ENCODE measurements around the gene FLOT1. TPM values are rescaled to one million over a fixed set of nuclear protein-coding genes. Genes with fewer than 3 reads are reported as not detected.

The FLOT1 gene
- total RNA-seq, 2 donors from 2014 or later = 121 to 141 TPM

DNA sequence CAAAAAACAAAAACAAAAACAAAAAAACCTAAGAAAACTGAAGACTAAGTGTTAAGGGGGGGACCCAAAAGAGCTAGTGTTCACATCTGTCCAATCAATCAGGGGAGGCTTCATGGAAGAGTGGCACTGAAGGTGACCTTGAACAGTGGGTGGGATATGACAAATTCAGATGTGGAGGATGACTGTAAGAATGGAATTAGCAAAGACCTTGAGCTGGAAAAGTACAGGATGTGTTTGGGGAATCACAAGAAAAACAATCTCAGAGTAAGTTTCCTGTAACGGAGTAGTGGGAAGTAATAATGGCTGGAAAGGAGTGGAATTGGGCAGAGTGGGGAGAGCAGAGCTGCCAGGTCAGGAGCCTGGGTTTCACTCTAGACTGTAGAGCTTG is 4.8 kb upstream of the FLOT1 start:
- H3K4me3 Mint-ChIP-seq = no peak overlapping the region
- 98 to 100% methylated on average over 1 of the region's 1 CpG for WGBS, 2 experiments (ENCODE audit: insufficient coverage in 1 of 2, insufficient read length in 1 of 2)
- H3K4me3 ChIP-seq (ENCODE audit: low read length) = no peak overlapping the region
- peaks cover 5% of the 10 kb centered on the region for H3K4me1 ChIP-seq (ENCODE audit: control insufficient read depth, insufficient read depth, low read length)
- no peaks in the 10 kb centered on the region for H3K27me3 Mint-ChIP-seq (ENCODE audit: insufficient read depth)
- H3K4me1 Mint-ChIP-seq = peaks cover 31% of the 10 kb centered on the region
- no peak for DNase-seq
- TF ChIP-seq, protein P1, sequence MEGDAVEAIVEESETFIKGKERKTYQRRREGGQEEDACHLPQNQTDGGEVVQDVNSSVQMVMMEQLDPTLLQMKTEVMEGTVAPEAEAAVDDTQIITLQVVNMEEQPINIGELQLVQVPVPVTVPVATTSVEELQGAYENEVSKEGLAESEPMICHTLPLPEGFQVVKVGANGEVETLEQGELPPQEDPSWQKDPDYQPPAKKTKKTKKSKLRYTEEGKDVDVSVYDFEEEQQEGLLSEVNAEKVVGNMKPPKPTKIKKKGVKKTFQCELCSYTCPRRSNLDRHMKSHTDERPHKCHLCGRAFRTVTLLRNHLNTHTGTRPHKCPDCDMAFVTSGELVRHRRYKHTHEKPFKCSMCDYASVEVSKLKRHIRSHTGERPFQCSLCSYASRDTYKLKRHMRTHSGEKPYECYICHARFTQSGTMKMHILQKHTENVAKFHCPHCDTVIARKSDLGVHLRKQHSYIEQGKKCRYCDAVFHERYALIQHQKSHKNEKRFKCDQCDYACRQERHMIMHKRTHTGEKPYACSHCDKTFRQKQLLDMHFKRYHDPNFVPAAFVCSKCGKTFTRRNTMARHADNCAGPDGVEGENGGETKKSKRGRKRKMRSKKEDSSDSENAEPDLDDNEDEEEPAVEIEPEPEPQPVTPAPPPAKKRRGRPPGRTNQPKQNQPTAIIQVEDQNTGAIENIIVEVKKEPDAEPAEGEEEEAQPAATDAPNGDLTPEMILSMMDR (conservative IDR thresholded peaks at IDR 0.05) = no peak
- peaks cover 14% of the 10 kb centered on the region for H3K36me3 ChIP-seq (ENCODE audit: control insufficient read depth, insufficient read depth, low read length)
- no peak overlapping the region for H3K27ac ChIP-seq (ENCODE audit: low read depth, low read length)
- no peak overlapping the region for H3K9ac ChIP-seq (ENCODE audit: extremely low read depth, low read length, poor library complexity, severe bottlenecking)
- no peaks in the 10 kb centered on the region for H3K27me3 ChIP-seq (ENCODE audit: control insufficient read depth, insufficient read depth, low read length, poor library complexity, severe bottlenecking)
- no peaks in the 10 kb centered on the region for H3K9me3 ChIP-seq (ENCODE audit: control insufficient read depth, low read length)
- H3K36me3 Mint-ChIP-seq (ENCODE audit: low read depth) = peaks cover 12% of the 10 kb centered on the region
- H3K27ac Mint-ChIP-seq = no peak overlapping the region
- no peaks in the 10 kb centered on the region for H3K9me3 Mint-ChIP-seq

GRCh38 chr6:30744054-30744805 is 1.7 kb upstream of the FLOT1 start, which contains the start of gene IER3:
Gene IER3, minus strand, starts transcription at chr6:30744547. Its CDS starts 29 bp downstream, at chr6:30744518.
- Mint-ChIP-seq H3K4me3 (peak within 1 kb of the TSS; percentile 98), H3K27me3 (ENCODE audit: insufficient read depth) (no peaks in the 10 kb centered on the region), H3K4me1 (peaks cover 31% of the 10 kb centered on the region), H3K27ac (peak within 1 kb of the TSS; percentile 93), H3K9me3 (no peaks in the 10 kb centered on the region), H3K36me3 (ENCODE audit: low read depth) (peaks cover 34% of the 10 kb centered on the region)
- H3K36me3 ChIP-seq (ENCODE audit: control insufficient read depth, insufficient read depth, low read length) = peaks cover 33% of the 10 kb centered on the region
- H3K4me1 ChIP-seq (ENCODE audit: control insufficient read depth, insufficient read depth, low read length) = peaks cover 5% of the 10 kb centered on the region
- DNase-seq = peak; percentile 98
- peak within 1 kb of the TSS; percentile 41 for H3K27ac ChIP-seq (ENCODE audit: low read depth, low read length)
- peak within 1 kb of the TSS; percentile 94 for H3K4me3 ChIP-seq (ENCODE audit: low read length)
- H3K9ac ChIP-seq (ENCODE audit: extremely low read depth, low read length, poor library complexity, severe bottlenecking) = peak within 1 kb of the TSS; percentile 99
- H3K9me3 ChIP-seq (ENCODE audit: control insufficient read depth, low read length) = no peaks in the 10 kb centered on the region
- TF ChIP-seq, protein P1 (conservative IDR thresholded peaks at IDR 0.05) = peak; percentile 78
- no peaks in the 10 kb centered on the region for H3K27me3 ChIP-seq (ENCODE audit: control insufficient read depth, insufficient read depth, low read length, poor library complexity, severe bottlenecking)
- 0 to 1% methylated on average over 32 to 54 of the region's 54 CpGs for WGBS, 2 experiments (ENCODE audit: insufficient coverage in 1 of 2, insufficient read length in 1 of 2)

- H3K9me3 Mint-ChIP-seq = no peaks in the 10 kb centered on the region
- H3K4me3 ChIP-seq (ENCODE audit: low read length) = peak overlapping the region; percentile 94
- peaks cover 43% of the 10 kb centered on the region for H3K36me3 Mint-ChIP-seq (ENCODE audit: low read depth)
- H3K27ac Mint-ChIP-seq = peak overlapping the region; percentile 93
- H3K9ac ChIP-seq (ENCODE audit: extremely low read depth, low read length, poor library complexity, severe bottlenecking) = peak overlapping the region; percentile 99
- no peak for DNase-seq
- no peaks in the 10 kb centered on the region for H3K9me3 ChIP-seq (ENCODE audit: control insufficient read depth, low read length)
- no peaks in the 10 kb centered on the region for H3K27me3 Mint-ChIP-seq (ENCODE audit: insufficient read depth)
- peaks cover 41% of the 10 kb centered on the region for H3K36me3 ChIP-seq (ENCODE audit: control insufficient read depth, insufficient read depth, low read length)
- H3K27ac ChIP-seq (ENCODE audit: low read depth, low read length) = peak overlapping the region; percentile 42
- 0 to 1% methylated on average over 22 to 53 of the region's 55 CpGs for WGBS, 2 experiments (ENCODE audit: insufficient coverage in 1 of 2, insufficient read length in 1 of 2)
- peaks cover 29% of the 10 kb centered on the region for H3K4me1 Mint-ChIP-seq
- H3K27me3 ChIP-seq (ENCODE audit: control insufficient read depth, insufficient read depth, low read length, poor library complexity, severe bottlenecking) = no peaks in the 10 kb centered on the region
- TF ChIP-seq, protein P1 (conservative IDR thresholded peaks at IDR 0.05) = no peak
- H3K4me3 Mint-ChIP-seq = peak overlapping the region; percentile 98
- peaks cover 5% of the 10 kb centered on the region for H3K4me1 ChIP-seq (ENCODE audit: control insufficient read depth, insufficient read depth, low read length)
Measured at GRCh38 chr6:30743099-30744053, 889 bp upstream of the FLOT1 start.
